ENCODE measurements around the gene RPS13.

DNA sequence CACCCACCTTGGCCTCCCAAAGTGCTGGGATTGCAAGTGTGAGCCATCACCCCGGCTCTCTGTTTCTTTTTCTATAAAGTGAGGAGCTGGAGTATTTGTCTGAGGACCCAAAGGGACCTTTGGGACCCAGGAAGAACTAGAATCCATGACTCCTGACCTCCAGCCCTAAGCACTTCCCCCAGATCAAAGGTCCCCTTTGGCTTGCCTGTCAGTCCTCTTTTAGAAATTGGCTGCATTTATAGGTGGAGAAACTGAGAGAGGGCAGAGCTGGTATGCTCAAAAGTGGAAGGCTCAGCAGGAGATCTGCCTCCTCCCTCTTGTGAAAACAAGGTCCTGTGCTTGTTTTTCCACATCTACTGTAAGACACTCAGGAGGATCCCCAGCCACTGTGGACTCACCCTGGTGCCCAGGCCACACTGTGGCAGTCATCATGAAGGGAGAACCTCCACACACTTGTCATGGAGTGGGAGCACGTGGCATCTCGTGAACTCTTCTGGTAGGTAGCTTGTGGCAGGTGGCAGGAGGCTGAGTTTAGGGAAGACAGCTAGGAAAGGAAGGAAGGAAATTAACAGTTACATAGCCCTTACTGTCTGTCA lies 50.9 kb downstream of the RPS13 start:
- TF ChIP-seq EZH2 (IDR thresholded peaks at IDR 0.05; ENCODE audit: insufficient read depth, poor library complexity, severe bottlenecking), result no peak
- TF ChIP-seq EZH2phosphoT487 (IDR thresholded peaks at IDR 0.05; ENCODE audit: insufficient read depth, low read depth), result no peak
